ENCODE measurements around the gene CD46.
A peak's percentile ranks its signal among the peaks of the same experiment; 100 is the strongest.

CD46 gene

GRCh38 chr1:207818971-207819451 lies 67.2 kb downstream of the CD46 start:
- Histone ChIP-seq H2AK5ac (ENCODE audit: low read depth, low read length) (no peak overlapping the region), H3K18ac (ENCODE audit: low read length) (no peak overlapping the region), H3K27me3 (ENCODE audit: control insufficient read depth in 3 of 3, insufficient read depth in 3 of 3, low read depth in 1 of 3, low read length in 3 of 3) (no peaks in the 10 kb centered on the region), H3K4me3 (ENCODE audit: low read length in 2 of 2) (peak overlapping the region in 1 of 2 donors; percentile 57), H3K4me2 (ENCODE audit: insufficient read depth, low read length, poor library complexity, severe bottlenecking) (no peak overlapping the region), H2BK15ac (ENCODE audit: low read length) (no peak overlapping the region), H2BK120ac (ENCODE audit: low read depth, low read length) (no peak overlapping the region), H3K4me1 (ENCODE audit: control insufficient read depth in 2 of 2, insufficient read depth in 1 of 2, low read depth in 1 of 2, low read length in 2 of 2) (peaks cover 0 to 3% of the 10 kb centered on the region in 2 donors), H3K79me1 (ENCODE audit: low read depth, low read length) (no peaks in the 10 kb centered on the region), H2BK5ac (ENCODE audit: low read length) (peak overlapping the region; percentile 31), H4K91ac (ENCODE audit: low read depth, low read length, poor library complexity) (no peak overlapping the region), H3K14ac (ENCODE audit: low read length) (no peak overlapping the region), H3K4ac (ENCODE audit: low read length) (no peak overlapping the region), H3K9me3 (replicated peaks in 1 of 2; ENCODE audit: control insufficient read depth in 2 of 2, insufficient read depth in 1 of 2, low read depth in 1 of 2, low read length in 2 of 2) (no peaks in the 10 kb centered on the region), H2AFZ (ENCODE audit: low read length) (no peak overlapping the region), H3K27ac (replicated peaks; ENCODE audit: low read length) (no peak overlapping the region), H3K23ac (ENCODE audit: low read depth, low read length, poor library complexity) (no peak overlapping the region), H3K36me3 (replicated peaks in 1 of 2; ENCODE audit: control insufficient read depth in 2 of 2, insufficient read depth in 2 of 2, low read length in 2 of 2) (peaks cover 0 to 50% of the 10 kb centered on the region in 2 donors), H3K9ac (ENCODE audit: low read depth, low read length, poor library complexity) (no peak overlapping the region), H2BK12ac (ENCODE audit: low read length) (no peak overlapping the region), H4K8ac (ENCODE audit: low read depth, low read length) (no peak overlapping the region)
- WGBS, 2 donors (ENCODE audit: extremely low coverage in 2 of 2, insufficient read length in 2 of 2, insufficient replicate concordance in 1 of 2): no CpG with 5 or more reads among the region's 18 CpGs
- DNase-seq (ENCODE audit: low spot score): no peak

- Histone ChIP-seq H3K4me1 (ENCODE audit: control insufficient read depth in 2 of 2, insufficient read depth in 1 of 2, low read depth in 1 of 2, low read length in 2 of 2) (peaks cover 0 to 4% of the 10 kb centered on the region in 2 donors), H2BK15ac (ENCODE audit: low read length) (no peak overlapping the region), H3K27ac (replicated peaks; ENCODE audit: low read length) (no peak overlapping the region), H3K4me3 (ENCODE audit: low read length in 2 of 2) (no peak overlapping the region), H4K91ac (ENCODE audit: low read depth, low read length, poor library complexity) (no peak overlapping the region), H2AFZ (ENCODE audit: low read length) (no peak overlapping the region), H3K79me1 (ENCODE audit: low read depth, low read length) (no peaks in the 10 kb centered on the region), H3K36me3 (replicated peaks in 1 of 2; ENCODE audit: control insufficient read depth in 2 of 2, insufficient read depth in 2 of 2, low read length in 2 of 2) (peaks cover 0 to 35% of the 10 kb centered on the region in 2 donors), H2BK12ac (ENCODE audit: low read length) (no peak overlapping the region), H2AK5ac (ENCODE audit: low read depth, low read length) (no peak overlapping the region), H3K14ac (ENCODE audit: low read length) (no peak overlapping the region), H4K8ac (ENCODE audit: low read depth, low read length) (no peak overlapping the region), H3K23ac (ENCODE audit: low read depth, low read length, poor library complexity) (no peak overlapping the region), H3K4ac (ENCODE audit: low read length) (no peak overlapping the region), H3K18ac (ENCODE audit: low read length) (no peak overlapping the region), H3K4me2 (ENCODE audit: insufficient read depth, low read length, poor library complexity, severe bottlenecking) (no peak overlapping the region), H2BK5ac (ENCODE audit: low read length) (no peak overlapping the region), H3K9ac (ENCODE audit: low read depth, low read length, poor library complexity) (no peak overlapping the region), H3K27me3 (ENCODE audit: control insufficient read depth in 3 of 3, insufficient read depth in 3 of 3, low read depth in 1 of 3, low read length in 3 of 3) (no peaks in the 10 kb centered on the region), H2BK120ac (ENCODE audit: low read depth, low read length) (no peak overlapping the region), H3K9me3 (replicated peaks in 1 of 2; ENCODE audit: control insufficient read depth in 2 of 2, insufficient read depth in 1 of 2, low read depth in 1 of 2, low read length in 2 of 2) (no peaks in the 10 kb centered on the region)
- DNase-seq (ENCODE audit: low spot score): no peak
- WGBS, 2 donors (ENCODE audit: extremely low coverage in 2 of 2, insufficient read length in 2 of 2, insufficient replicate concordance in 1 of 2): no CpG with 5 or more reads among the region's 22 CpGs
Observed at GRCh38 chr1:207820568-207821463, 69.0 kb downstream of the CD46 start.

GRCh38 chr1:207821464-207822045 lies 69.7 kb downstream of the CD46 start:
- H3K9me3 ChIP-seq (replicated peaks in 1 of 2; ENCODE audit: control insufficient read depth in 2 of 2, insufficient read depth in 1 of 2, low read depth in 1 of 2, low read length in 2 of 2): no peaks in the 10 kb centered on the region
- no peak overlapping the region for H4K91ac ChIP-seq (ENCODE audit: low read depth, low read length, poor library complexity)
- H3K18ac ChIP-seq (ENCODE audit: low read length): no peak overlapping the region
- H2BK5ac ChIP-seq (ENCODE audit: low read length): no peak overlapping the region
- no peak overlapping the region for H3K27ac ChIP-seq (replicated peaks; ENCODE audit: low read length)
- H3K36me3 ChIP-seq (replicated peaks in 1 of 2; ENCODE audit: control insufficient read depth in 2 of 2, insufficient read depth in 2 of 2, low read length in 2 of 2): peaks cover 0 to 35% of the 10 kb centered on the region in 2 donors
- H3K27me3 ChIP-seq (ENCODE audit: control insufficient read depth in 3 of 3, insufficient read depth in 3 of 3, low read depth in 1 of 3, low read length in 3 of 3): no peaks in the 10 kb centered on the region
- H3K4me1 ChIP-seq (ENCODE audit: control insufficient read depth in 2 of 2, insufficient read depth in 1 of 2, low read depth in 1 of 2, low read length in 2 of 2): peaks cover 2 to 4% of the 10 kb centered on the region in 2 donors
- no peak overlapping the region for H3K4me2 ChIP-seq (ENCODE audit: insufficient read depth, low read length, poor library complexity, severe bottlenecking)
- H3K79me1 ChIP-seq (ENCODE audit: low read depth, low read length): no peaks in the 10 kb centered on the region
- H3K9ac ChIP-seq (ENCODE audit: low read depth, low read length, poor library complexity): no peak overlapping the region
- no peak overlapping the region for H3K4ac ChIP-seq (ENCODE audit: low read length)
- no peak overlapping the region for H3K14ac ChIP-seq (ENCODE audit: low read length)
- no peak overlapping the region for H2BK120ac ChIP-seq (ENCODE audit: low read depth, low read length)
- H3K23ac ChIP-seq (ENCODE audit: low read depth, low read length, poor library complexity): no peak overlapping the region
- no CpG with 5 or more reads among the region's 17 CpGs for WGBS, 2 donors (ENCODE audit: extremely low coverage in 2 of 2, insufficient read length in 2 of 2, insufficient replicate concordance in 1 of 2)
- H2BK15ac ChIP-seq (ENCODE audit: low read length): no peak overlapping the region
- no peak overlapping the region for H2AFZ ChIP-seq (ENCODE audit: low read length)
- no peak overlapping the region for H3K4me3 ChIP-seq (ENCODE audit: low read length in 2 of 2)
- no peak overlapping the region for H4K8ac ChIP-seq (ENCODE audit: low read depth, low read length)
- no peak overlapping the region for H2AK5ac ChIP-seq (ENCODE audit: low read depth, low read length)
- no peak for DNase-seq (ENCODE audit: low spot score)
- H2BK12ac ChIP-seq (ENCODE audit: low read length): no peak overlapping the region

DNA sequence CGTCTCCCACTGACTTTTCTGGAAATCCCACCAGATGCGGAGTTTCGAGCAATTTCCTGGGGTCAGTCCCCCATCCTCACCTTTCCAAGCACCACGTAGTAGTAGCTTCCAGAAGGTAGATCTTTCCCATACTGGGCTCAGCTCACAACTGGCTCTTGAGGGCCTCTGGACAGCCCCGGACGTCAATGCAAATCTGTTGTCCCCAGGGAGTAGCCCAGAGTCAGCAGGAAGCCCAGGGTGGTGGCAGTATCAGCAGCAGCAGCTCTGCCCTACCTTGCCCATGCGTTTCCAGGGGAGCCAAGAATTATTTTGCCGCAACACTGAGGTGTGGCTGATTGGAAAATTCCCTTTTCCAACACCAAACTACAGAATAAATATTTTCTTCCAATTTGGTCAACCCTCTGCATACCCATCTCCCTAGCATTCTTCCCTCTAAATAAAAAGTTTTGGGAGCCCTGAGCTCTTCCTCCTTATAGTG lies 70.3 kb downstream of the CD46 start:
- no peak overlapping the region for H3K27ac ChIP-seq (replicated peaks; ENCODE audit: low read length)
- DNase-seq (ENCODE audit: low spot score): no peak
- H3K4me2 ChIP-seq (ENCODE audit: insufficient read depth, low read length, poor library complexity, severe bottlenecking): no peak overlapping the region
- H2BK5ac ChIP-seq (ENCODE audit: low read length): no peak overlapping the region
- no peaks in the 10 kb centered on the region for H3K79me1 ChIP-seq (ENCODE audit: low read depth, low read length)
- peaks cover 4% of the 10 kb centered on the region in 2 donors for H3K4me1 ChIP-seq (ENCODE audit: control insufficient read depth in 2 of 2, insufficient read depth in 1 of 2, low read depth in 1 of 2, low read length in 2 of 2)
- no peak overlapping the region for H2AFZ ChIP-seq (ENCODE audit: low read length)
- H4K8ac ChIP-seq (ENCODE audit: low read depth, low read length): no peak overlapping the region
- no peak overlapping the region for H3K4me3 ChIP-seq (ENCODE audit: low read length in 2 of 2)
- no peak overlapping the region for H3K14ac ChIP-seq (ENCODE audit: low read length)
- H2BK12ac ChIP-seq (ENCODE audit: low read length): no peak overlapping the region
- no peak overlapping the region for H3K9ac ChIP-seq (ENCODE audit: low read depth, low read length, poor library complexity)
- no peak overlapping the region for H2AK5ac ChIP-seq (ENCODE audit: low read depth, low read length)
- no peak overlapping the region for H3K23ac ChIP-seq (ENCODE audit: low read depth, low read length, poor library complexity)
- H2BK120ac ChIP-seq (ENCODE audit: low read depth, low read length): no peak overlapping the region
- no peaks in the 10 kb centered on the region for H3K27me3 ChIP-seq (ENCODE audit: control insufficient read depth in 3 of 3, insufficient read depth in 3 of 3, low read depth in 1 of 3, low read length in 3 of 3)
- no CpG with 5 or more reads among the region's 8 CpGs for WGBS, 2 donors (ENCODE audit: extremely low coverage in 2 of 2, insufficient read length in 2 of 2, insufficient replicate concordance in 1 of 2)
- no peak overlapping the region for H4K91ac ChIP-seq (ENCODE audit: low read depth, low read length, poor library complexity)
- no peak overlapping the region for H3K18ac ChIP-seq (ENCODE audit: low read length)
- no peak overlapping the region for H2BK15ac ChIP-seq (ENCODE audit: low read length)
- H3K9me3 ChIP-seq (replicated peaks in 1 of 2; ENCODE audit: control insufficient read depth in 2 of 2, insufficient read depth in 1 of 2, low read depth in 1 of 2, low read length in 2 of 2): no peaks in the 10 kb centered on the region
- no peak overlapping the region for H3K4ac ChIP-seq (ENCODE audit: low read length)
- peaks cover 0 to 30% of the 10 kb centered on the region in 2 donors for H3K36me3 ChIP-seq (replicated peaks in 1 of 2; ENCODE audit: control insufficient read depth in 2 of 2, insufficient read depth in 2 of 2, low read length in 2 of 2)
